GM18517 (cell line): ENCODE results near the gene CEACAM19.
"Not testable (repeated sequence)": the region's sequence is repeated elsewhere in the genome, so short reads cannot be mapped to it uniquely, and the experiment has no call there.

Experiments
- ATAC-seq: cut with Tn5 transposase; IDR thresholded peaks from one replicate; pipeline ENCODE4 v1.9.1; 2021; ENCODE audit warnings: mild to moderate bottlenecking, moderate library complexity; ENCODE audit not compliant: unreplicated experiment

CEACAM19 gene

GRCh38 chr19:44698492-44699201 is 27.4 kb downstream of the CEACAM19 start, which contains the start of gene CEACAM16:
TSS of gene CEACAM16 (plus strand) at chr19:44699151. CDS start at chr19:44701457, 2,306 bp downstream.
- ATAC-seq = no peak

- no peak for ATAC-seq
Measured at GRCh38 chr19:44700547-44700946, 29.3 kb downstream of the CEACAM19 start.

- no peak for ATAC-seq
Measured at GRCh38 chr19:44701228-44701627, 29.9 kb downstream of the CEACAM19 start.

DNA sequence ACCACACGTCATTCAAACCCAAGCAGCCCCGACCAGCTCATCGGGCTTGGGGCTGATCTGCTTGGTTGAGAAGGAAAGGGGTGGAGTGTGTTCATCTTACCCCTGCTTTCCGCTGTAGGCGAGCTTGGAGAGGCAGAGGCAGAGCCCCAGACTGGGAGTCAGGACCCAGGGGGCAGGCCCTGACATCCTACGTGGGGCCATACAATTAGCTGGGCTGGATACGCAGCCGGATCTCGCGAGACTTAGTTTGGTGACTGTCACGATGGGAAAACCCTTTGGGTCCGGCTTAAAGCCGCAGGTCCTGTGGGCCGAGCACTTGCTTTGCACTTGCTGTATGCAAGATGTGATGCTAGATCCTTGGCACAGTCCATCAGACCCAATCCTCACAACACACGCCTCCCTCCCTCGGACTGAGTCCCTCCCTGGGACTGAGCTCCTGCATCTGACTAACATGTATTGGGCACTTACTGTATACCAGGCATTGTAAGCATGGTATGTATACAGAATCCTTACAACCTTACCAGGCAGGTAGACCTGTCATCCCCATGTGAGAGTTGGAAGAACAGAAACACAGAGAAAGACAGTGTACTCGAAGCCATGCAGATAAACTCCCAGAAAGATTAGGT is 31.4 kb downstream of the CEACAM19 start:
- ATAC-seq = no peak

DNA sequence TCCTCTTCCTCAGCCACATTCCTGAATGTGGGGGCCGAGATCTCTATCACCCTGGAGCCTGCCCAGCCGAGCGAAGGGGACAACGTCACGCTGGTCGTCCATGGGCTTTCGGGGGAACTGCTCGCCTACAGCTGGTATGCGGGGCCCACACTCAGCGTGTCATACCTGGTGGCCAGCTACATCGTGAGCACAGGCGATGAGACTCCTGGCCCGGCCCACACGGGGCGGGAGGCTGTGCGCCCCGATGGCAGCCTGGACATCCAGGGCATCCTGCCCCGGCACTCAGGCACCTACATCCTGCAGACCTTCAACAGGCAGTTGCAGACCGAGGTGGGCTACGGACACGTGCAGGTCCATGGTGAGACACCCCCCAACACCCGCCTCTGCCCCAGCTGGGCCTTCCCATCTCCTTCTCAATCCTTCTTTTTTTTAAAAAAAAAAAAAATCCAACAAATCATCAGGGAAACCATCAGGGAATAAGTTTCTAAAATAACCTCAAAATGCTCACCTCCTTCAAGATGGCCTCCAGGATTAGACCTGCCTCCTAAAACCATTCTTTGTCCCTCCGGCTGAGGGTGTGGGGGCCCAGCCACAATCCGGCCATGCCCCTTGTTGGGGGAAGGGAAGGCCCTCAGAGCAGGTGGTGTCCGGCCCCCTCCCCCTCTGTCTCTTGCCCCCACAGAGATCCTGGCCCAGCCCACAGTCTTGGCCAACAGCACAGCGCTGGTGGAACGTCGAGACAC is 32.2 kb downstream of the CEACAM19 start:
- ATAC-seq = no peak

- no peak for ATAC-seq
Measured at GRCh38 chr19:44704982-44705381, 33.7 kb downstream of the CEACAM19 start.

DNA sequence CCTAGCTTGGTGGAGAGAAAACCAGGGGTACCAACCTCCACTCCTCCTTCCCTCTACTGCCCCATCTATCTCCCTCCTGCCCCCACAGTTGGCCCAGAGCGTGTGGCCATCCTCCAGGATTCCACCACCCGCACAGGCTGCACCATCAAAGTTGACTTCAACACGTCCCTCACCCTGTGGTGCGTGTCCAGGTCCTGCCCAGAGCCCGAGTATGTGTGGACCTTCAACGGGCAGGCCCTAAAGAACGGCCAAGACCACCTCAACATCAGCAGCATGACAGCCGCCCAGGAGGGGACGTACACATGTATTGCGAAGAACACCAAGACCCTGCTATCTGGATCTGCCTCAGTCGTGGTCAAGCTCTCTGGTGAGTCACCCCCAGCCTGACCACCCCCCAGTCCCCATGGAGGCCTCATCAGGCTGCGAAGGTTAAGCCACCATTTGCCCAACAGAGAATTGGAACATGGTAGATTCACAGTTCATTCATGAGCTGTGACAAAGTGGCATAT is 34.3 kb downstream of the CEACAM19 start:
- ATAC-seq = no peak

DNA sequence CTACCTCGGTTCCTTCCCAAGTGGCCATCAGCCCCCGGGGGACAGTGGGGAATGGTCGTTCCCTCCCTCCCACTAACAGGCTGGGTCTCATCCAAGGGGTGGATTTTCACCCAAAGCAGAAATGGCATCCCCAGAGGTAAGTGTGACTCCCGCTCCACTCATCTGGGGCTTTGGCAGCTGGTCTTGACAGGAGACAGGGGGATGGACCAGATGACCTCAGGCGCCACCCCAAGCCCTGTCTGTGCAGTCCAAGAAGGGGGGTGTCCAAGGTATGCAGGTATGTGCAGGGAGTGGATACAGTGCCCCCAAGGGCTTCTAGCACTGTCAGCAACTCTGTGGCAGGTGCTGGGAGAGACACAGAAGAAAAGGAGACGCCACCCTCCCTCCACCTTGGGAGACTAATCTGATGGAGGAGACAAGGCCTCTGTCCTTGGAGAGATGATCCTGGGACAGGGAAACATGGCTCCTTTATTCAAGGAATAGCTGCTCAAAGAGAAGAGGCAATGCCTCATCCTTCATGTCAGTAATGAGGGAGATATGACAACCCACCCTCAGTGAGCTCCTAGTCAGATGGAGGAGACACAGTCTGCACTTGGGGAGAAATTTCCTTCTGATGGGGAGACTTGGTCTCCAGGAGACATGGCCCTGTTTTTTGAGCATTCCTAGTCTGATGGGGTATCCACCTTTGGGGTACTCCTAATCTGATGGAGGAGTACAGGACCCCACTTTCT is 35.4 kb downstream of the CEACAM19 start:
- ATAC-seq = no peak

DNA sequence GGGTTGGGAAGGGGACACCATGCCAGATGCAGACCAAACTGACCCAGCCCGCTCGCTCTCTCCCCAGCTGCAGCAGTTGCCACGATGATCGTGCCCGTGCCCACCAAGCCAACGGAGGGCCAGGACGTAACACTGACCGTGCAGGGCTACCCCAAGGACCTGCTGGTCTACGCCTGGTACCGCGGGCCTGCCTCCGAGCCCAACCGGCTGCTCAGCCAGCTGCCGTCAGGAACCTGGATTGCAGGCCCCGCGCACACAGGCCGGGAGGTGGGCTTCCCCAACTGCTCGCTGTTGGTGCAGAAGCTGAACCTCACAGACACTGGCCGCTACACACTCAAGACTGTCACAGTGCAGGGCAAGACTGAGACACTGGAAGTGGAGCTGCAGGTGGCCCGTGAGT is 36.5 kb downstream of the CEACAM19 start:
- no peak for ATAC-seq

DNA sequence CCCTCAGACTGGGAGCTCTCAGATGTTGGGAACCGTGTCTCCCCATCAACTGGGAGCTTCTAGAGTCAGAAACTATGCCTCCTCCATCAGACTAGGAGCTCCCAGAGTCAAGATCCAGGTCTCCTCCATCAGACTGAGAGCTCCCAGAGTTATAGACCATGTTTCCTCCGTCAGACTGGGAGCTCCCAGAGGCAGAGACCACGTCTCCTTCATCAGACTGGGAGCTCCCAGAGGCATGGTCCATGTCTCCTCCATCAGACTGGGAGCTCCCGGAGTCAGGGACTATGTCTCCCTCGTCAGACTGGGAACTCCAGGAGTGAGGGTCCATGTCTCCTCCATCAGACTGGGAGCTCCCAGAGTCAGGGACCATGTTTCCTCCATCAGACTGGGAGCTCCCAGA is 37.7 kb downstream of the CEACAM19 start:
- ATAC-seq = no peak

- not testable (repeated sequence) for ATAC-seq
Measured at GRCh38 chr19:44709434-44710266, 38.4 kb downstream of the CEACAM19 start.

DNA sequence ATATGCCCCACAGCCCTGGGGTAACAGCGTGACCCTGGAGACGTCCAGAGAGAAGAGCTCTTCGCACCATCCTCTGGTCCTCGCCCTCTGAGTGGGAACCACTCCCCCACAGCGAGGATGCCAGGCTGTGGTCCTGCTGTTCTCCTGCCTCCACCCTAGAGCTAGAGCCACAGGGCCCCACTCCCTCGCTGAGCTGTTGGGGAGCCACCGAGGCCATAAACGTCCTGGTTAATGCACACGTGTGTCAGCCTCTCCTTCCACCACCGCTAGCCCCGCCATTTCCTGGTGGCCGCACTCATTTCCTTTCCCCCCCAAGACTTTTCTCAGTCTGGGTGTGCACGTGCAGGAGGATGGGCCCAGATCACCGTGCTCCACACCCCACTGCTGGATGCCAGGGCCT is 39.2 kb downstream of the CEACAM19 start:
- ATAC-seq = no peak

- ATAC-seq = no peak
Measured at GRCh38 chr19:44712864-44713515, 41.7 kb downstream of the CEACAM19 start.

DNA sequence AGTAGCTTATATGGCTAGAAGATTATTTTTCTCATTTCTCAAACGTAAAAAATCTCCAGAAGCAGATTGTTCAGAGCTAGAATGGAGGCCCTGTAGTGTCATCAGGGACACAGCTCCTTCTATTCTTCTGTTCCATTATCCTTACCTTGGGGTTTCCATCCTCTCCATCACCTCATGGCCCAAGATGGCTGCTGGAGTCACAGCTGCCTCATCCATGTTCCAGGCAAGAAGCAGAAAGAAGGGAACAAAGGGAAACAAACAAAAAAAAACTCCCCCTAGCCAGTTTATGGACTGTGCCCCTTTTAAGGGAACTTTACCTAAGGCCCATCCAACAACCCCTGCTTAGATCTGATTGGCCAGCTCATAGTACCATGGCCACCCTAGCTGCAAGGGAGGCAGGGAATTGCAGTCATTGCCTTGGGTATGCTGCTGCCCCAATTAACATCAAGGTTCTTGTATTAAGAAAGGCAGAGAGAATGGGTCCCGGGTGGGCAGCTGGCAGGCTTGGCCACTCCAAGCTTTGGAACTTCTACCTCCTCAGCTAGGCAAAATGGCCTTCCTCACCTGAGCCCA is 43.4 kb downstream of the CEACAM19 start:
- ATAC-seq = no peak

DNA sequence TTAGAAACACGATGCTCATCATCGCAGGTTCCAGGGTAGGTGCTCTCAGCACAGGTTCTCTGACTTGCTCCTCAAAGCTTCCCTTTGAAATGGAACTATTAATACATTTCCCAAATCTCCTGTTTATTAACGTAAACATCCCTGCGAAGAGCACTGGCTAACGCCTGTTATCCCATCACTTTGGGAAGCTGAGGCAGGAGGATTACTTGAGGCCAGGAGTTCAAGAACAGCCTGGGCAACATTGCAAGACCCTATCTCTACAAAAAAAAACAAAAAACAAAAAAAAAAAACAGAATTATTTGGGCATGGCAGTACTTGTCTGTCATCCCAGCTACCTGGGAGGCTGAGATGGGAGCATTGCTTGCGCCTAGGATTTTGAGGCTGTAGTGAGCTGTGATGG is 46.3 kb downstream of the CEACAM19 start:
- ATAC-seq = no peak

DNA sequence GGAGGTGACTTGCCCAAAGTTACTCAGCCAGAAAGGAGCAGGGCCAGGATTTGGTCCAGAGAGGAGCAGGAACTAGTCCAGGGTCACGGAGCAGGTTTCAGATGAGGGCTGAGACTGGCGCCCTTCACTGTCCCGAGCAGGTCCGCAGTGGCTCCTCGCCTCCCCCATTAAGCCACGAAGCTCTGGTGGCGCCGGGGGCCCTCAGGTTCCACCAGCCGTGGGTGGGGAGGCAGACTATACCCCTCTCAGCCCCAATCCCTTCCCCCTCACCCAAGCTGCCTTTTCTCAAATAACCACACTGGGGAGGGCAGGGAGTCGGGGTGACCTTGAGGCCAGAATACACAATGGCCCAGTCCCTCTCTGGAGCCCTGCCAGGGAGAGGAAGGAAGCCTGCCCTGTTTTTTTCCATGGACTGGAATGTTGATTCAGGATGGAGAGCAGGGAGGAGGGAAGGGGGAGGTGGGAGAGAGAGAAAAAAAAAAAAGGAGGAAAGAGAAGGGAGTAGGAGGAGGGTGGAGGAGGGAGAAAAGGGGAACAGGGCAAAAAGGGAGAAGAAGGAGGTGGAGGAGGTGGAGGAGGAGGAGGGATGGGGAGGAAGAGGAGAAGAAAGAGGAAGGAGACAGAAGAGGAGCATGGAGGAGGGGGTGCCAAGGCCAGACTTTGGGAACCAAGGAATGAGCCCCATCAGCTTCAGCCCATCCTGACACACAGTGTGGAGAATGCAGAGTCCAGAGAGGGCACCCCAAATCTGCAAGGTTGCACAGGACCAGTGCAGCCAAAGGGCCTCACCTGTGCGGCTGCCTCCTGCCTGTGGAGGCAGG is 47.4 kb downstream of the CEACAM19 start:
- no peak for ATAC-seq

- no peak for ATAC-seq
Measured at GRCh38 chr19:44719262-44719701, 48.0 kb downstream of the CEACAM19 start.

DNA sequence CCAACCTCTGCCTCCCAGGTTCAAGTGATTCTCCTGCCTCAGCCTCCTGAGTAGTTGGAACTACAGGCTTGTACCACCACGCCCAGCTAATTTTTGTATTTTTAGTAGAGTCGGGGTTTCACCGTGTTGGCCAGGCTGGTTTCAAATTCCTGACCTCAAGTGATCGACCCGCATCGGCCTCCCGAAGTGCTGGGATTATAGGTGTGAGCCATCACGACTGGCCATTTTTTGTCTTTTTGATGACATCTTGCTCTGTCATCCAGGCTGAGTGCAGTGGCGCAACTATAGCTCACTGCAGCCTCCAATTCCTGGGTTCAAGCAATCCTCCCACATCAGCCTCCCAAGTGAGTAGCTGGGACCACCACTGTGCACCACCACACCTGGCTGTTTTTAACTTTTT is 49.1 kb downstream of the CEACAM19 start:
- ATAC-seq = not testable (repeated sequence)
